Glutamatergic neuron (in vitro differentiated cells): Measurements from ENCODE around the gene ATXN2. TPM values are rescaled to one million over a fixed set of nuclear protein-coding genes. Genes with fewer than 3 reads are reported as not detected.

Experiments
- DNase-seq: peaks from one replicate; pipeline ENCODE4 v3.0.0; 2022
- H3K27ac Mint-ChIP-seq: one replicate; pipeline ENCODE4 v1.8.0; 2020; ENCODE audit warnings: mild to moderate bottlenecking, mixed read lengths, inconsistent platforms; ENCODE audit not compliant: unreplicated experiment
- H3K27me3 Mint-ChIP-seq: one replicate; pipeline ENCODE4 v1.8.0; 2020; ENCODE audit warnings: mild to moderate bottlenecking, moderate library complexity, mixed read lengths, inconsistent platforms; ENCODE audit not compliant: unreplicated experiment
- H3K36me3 Mint-ChIP-seq: one replicate; pipeline ENCODE4 v1.8.0; 2020; ENCODE audit warnings: mild to moderate bottlenecking, mixed read lengths, inconsistent platforms; ENCODE audit not compliant: unreplicated experiment
- H3K4me1 Mint-ChIP-seq: one replicate; pipeline ENCODE4 v1.8.0; 2020; ENCODE audit warnings: mild to moderate bottlenecking, low read depth, mixed read lengths, inconsistent platforms; ENCODE audit not compliant: unreplicated experiment
- H3K4me3 Mint-ChIP-seq: one replicate; pipeline ENCODE4 v1.8.0; 2020; ENCODE audit warnings: mild to moderate bottlenecking, mixed read lengths, inconsistent platforms; ENCODE audit not compliant: unreplicated experiment
- H3K9me3 Mint-ChIP-seq: one replicate; pipeline ENCODE4 v1.8.0; 2020; ENCODE audit warnings: mild to moderate bottlenecking, moderate library complexity, mixed read lengths, inconsistent platforms; ENCODE audit not compliant: unreplicated experiment
- total RNA-seq: library from RNA; stranded (reverse); fragmentation: NEBNext Ultra II Directional; extraction: Animal tissue kit (Norgen Biotek cat#: 25700); gene quantifications from one replicate; pipeline ENCODE4 v1.2.1, GENCODE V29; 2021; ENCODE audit not compliant: unreplicated experiment
- TF ChIP-seq, protein P1 (sequence below): fragments of 200-600 bp; sonication (generic); IDR thresholded peaks from one replicate; pipeline ENCODE4 v1.5.0; 2021; ENCODE audit not compliant: partially characterized antibody, unreplicated experiment

The ATXN2 gene
- total RNA-seq, 1 donor from 2014 or later: 80.8 TPM

DNA sequence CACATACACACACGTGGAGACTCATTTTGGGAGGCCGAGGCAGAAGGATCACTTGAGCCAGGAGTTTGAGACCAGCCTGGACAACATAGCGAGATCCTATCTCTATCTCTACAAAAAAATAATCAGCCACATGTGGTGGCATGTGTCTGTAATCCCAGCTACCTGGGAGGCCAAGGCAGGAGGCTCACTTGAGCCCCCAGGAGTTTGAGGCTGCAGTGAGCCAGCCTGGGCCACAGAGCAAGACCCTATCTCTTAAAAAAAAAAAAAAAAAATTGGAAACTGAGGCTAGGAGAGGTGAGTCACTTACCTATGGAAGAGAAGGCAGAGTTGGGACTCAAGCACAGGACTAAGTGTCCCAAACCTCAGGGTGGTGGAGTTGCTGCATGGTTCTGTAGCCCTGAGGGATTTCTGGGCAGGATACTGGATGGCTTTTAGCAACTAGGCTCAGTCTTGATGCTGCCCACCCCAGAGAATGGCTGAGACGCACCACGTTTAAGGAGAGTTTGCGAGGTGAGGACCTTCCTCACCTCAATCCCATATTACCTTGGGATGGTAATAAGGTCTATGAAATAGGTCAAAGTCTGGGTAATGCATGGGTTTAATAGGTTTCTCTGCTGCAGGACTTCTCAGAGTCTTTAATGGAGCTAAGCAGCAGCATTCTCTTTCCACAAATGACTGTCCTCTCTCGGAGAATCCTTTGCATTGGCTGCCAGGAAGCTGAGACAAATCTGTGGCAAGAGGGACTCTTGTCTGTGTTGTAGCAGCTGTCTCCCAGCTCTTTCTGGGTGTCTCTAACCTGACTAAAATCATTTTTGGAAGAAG lies 157.8 kb downstream of the ATXN2 start:
- DNase-seq: no peak
- H3K27me3 Mint-ChIP-seq: peaks cover 20% of the 10 kb centered on the region
- no peak overlapping the region for H3K27ac Mint-ChIP-seq
- no peaks in the 10 kb centered on the region for H3K36me3 Mint-ChIP-seq
- TF ChIP-seq, protein P1, sequence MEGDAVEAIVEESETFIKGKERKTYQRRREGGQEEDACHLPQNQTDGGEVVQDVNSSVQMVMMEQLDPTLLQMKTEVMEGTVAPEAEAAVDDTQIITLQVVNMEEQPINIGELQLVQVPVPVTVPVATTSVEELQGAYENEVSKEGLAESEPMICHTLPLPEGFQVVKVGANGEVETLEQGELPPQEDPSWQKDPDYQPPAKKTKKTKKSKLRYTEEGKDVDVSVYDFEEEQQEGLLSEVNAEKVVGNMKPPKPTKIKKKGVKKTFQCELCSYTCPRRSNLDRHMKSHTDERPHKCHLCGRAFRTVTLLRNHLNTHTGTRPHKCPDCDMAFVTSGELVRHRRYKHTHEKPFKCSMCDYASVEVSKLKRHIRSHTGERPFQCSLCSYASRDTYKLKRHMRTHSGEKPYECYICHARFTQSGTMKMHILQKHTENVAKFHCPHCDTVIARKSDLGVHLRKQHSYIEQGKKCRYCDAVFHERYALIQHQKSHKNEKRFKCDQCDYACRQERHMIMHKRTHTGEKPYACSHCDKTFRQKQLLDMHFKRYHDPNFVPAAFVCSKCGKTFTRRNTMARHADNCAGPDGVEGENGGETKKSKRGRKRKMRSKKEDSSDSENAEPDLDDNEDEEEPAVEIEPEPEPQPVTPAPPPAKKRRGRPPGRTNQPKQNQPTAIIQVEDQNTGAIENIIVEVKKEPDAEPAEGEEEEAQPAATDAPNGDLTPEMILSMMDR: no peak
- H3K4me3 Mint-ChIP-seq: no peak overlapping the region
- H3K9me3 Mint-ChIP-seq: peaks cover 16% of the 10 kb centered on the region
- H3K4me1 Mint-ChIP-seq: peaks cover 29% of the 10 kb centered on the region

DNA sequence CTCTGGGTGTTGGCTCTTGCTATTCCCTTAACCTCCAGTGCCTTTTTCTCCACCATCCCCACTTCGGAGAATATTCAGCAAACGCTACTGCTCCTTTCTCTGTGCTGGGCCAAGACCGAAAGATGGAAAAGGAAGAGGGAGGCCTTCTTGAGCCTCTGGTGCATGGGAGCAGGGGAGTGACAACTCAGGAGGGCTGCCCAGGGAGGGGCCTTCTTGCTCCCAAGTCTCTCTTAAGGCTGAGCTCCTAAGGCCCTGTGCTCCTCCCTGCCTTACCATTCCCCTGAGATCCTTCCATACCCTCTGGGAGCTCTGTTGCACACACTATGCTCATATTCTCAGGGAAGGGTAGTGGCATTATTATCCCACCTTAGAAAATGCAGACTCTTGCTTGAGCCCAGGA lies 158.5 kb downstream of the ATXN2 start:
- no peak for DNase-seq
- TF ChIP-seq, protein P1: no peak
- peaks cover 14% of the 10 kb centered on the region for H3K9me3 Mint-ChIP-seq
- no peaks in the 10 kb centered on the region for H3K36me3 Mint-ChIP-seq
- peak overlapping the region; percentile 89 for H3K27ac Mint-ChIP-seq
- H3K4me1 Mint-ChIP-seq: peaks cover 26% of the 10 kb centered on the region
- H3K27me3 Mint-ChIP-seq: peaks cover 18% of the 10 kb centered on the region
- H3K4me3 Mint-ChIP-seq: peak overlapping the region; percentile 25

DNA sequence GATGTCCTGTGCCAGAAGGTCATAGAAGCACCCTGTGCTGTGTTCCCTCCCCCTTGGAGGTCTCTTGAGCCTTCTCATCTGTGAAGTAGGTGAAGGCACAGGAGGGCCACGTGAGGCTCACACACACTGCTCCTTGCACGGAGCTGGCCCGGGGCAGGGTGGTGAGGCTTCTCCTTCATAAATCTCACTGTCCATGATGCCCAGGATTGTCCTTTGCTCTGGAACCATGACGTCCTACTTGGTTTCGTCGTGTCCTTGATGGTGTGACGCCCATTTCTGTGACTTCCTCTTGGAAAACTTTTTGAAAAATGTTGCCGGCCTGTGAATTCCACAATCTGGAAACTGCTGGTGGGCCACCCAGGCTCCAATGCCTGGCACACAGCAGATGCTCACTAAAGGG lies 159.0 kb downstream of the ATXN2 start:
- peaks cover 18% of the 10 kb centered on the region for H3K27me3 Mint-ChIP-seq
- peak overlapping the region; percentile 52 for H3K4me3 Mint-ChIP-seq
- no peak for DNase-seq
- peak overlapping the region; percentile 89 for H3K27ac Mint-ChIP-seq
- TF ChIP-seq, protein P1: no peak
- peaks cover 14% of the 10 kb centered on the region for H3K9me3 Mint-ChIP-seq
- no peaks in the 10 kb centered on the region for H3K36me3 Mint-ChIP-seq
- H3K4me1 Mint-ChIP-seq: peaks cover 25% of the 10 kb centered on the region

DNA sequence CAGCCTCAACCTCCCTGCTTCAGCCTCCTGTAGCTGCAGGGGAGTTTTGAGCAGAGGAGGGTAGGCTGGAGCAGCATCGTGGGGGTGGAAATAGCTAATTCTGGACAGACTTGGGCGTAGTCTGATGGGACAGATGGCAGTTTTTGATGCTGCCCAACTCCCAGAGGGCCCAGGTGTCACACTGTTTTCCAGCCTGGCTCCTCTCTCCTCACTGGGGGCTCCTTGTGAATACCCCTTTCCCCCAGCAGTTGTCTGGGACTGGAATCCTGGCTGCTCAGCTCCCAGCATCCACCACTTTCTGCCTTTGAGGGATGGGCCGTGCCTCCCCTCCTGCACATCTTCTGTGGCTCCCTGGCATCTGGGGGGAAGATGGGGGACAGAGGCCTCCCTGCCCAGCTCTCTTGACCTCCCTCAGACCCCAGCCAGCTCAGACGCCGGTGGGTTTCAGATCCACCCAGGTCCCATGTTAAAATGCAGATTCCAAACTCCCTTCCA lies 159.4 kb downstream of the ATXN2 start:
- DNase-seq: no peak
- Mint-ChIP-seq H3K9me3 (peaks cover 14% of the 10 kb centered on the region), H3K27ac (peak overlapping the region; percentile 89), H3K4me3 (peak overlapping the region; percentile 52), H3K4me1 (peaks cover 26% of the 10 kb centered on the region), H3K27me3 (peaks cover 18% of the 10 kb centered on the region), H3K36me3 (no peaks in the 10 kb centered on the region)
- TF ChIP-seq, protein P1: no peak

DNA sequence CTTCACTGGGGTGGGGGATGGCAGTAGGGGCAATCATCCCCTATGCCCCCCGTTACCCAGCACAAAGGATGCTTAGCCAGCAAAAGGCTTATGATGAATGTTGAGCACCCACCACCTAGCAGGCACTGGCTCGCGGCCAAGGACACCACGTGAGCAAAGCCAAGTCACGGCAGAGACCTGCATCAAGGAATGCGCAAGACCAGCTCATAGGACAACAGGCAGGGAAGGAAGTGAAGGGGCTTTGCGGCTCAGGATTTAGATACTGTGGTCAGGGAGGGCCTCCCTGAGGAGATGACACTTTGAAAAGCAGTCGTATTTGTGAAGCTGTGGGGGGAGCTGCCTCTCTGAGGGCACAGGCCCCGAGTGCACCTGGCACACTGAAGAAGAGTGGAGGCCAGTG lies 160.6 kb downstream of the ATXN2 start:
- DNase-seq: no peak
- Mint-ChIP-seq H3K4me1 (peaks cover 32% of the 10 kb centered on the region), H3K4me3 (peak overlapping the region; percentile 63), H3K27ac (peak overlapping the region; percentile 88), H3K9me3 (peaks cover 15% of the 10 kb centered on the region), H3K27me3 (peaks cover 22% of the 10 kb centered on the region), H3K36me3 (no peaks in the 10 kb centered on the region)
- TF ChIP-seq, protein P1: no peak
